SJSA1 (cell line): ENCODE results near the gene TGIF2. TPM values are rescaled to one million over a fixed set of nuclear protein-coding genes. Genes with fewer than 3 reads are reported as not detected.
"Not testable (repeated sequence)": the region's sequence is repeated elsewhere in the genome, so short reads cannot be mapped to it uniquely, and the experiment has no call there.

Experiments used
- DNase-seq, 2 experiments: peaks; one replicate each; pipeline ENCODE4 v3.0.0-alpha.2; 2015 to 2020; ENCODE audit warnings: low spot score in 2 of 2, low read depth in 1 of 2
- H3K27ac ChIP-seq: fragments of 250-450 bp; sonication (Bioruptor Pico); 2 replicates; pipeline ENCODE4 v1.5.1; 2020; ENCODE audit warnings: mild to moderate bottlenecking, moderate library complexity
- H3K27me3 ChIP-seq: fragments of 250-450 bp; sonication (Bioruptor Pico); replicated peaks from 2 replicates; pipeline ENCODE4 v1.5.1; 2020; ENCODE audit warnings: mild to moderate bottlenecking, moderate library complexity
- H3K36me3 ChIP-seq: fragments of 250-450 bp; sonication (Bioruptor Pico); 2 replicates; pipeline ENCODE4 v1.5.1; 2020; ENCODE audit warnings: mild to moderate bottlenecking
- H3K4me1 ChIP-seq: fragments of 250-450 bp; sonication (Bioruptor Pico); replicated peaks from 2 replicates; pipeline ENCODE4 v1.6.1; 2021; ENCODE audit warnings: mild to moderate bottlenecking
- H3K4me3 ChIP-seq: fragments of 250-450 bp; sonication (Bioruptor Pico); 2 replicates; pipeline ENCODE4 v1.5.1; 2020; ENCODE audit warnings: mild to moderate bottlenecking
- H3K9me3 ChIP-seq: fragments of 250-450 bp; sonication (Bioruptor Pico); replicated peaks from 2 replicates; pipeline ENCODE4 v1.5.1; 2020; ENCODE audit warnings: mild to moderate bottlenecking
- total RNA-seq: library from RNA; depleted of rRNA; stranded (reverse); fragments of >200 nt; shearing (Covaris generic); gene quantifications from 2 replicates; pipeline ENCODE4 v1.2.3, GENCODE V29; 2014

The TGIF2 gene
- total RNA-seq, 1 experiment from 2014 or later = 13.8 TPM

- Histone ChIP-seq H3K9me3 (0 out of 2 replicates have a peak, but pooled peaks cover 4% of the 10 kb centered on the region), H3K4me3 (no peak overlapping the region), H3K36me3 (peaks cover 40% of the 10 kb centered on the region), H3K27me3 (no peaks in the 10 kb centered on the region; the same call in 1 of the 2 replicates), H3K27ac (no peak overlapping the region), H3K4me1 (no peaks in the 10 kb centered on the region)
- DNase-seq = no peak
These were observed 22.6 kb upstream of the TGIF2 start for GRCh38 chr20:36550790-36551299.

- Histone ChIP-seq H3K36me3 (no peaks in the 10 kb centered on the region), H3K9me3 (0 out of 2 replicates have a peak, but pooled peaks cover 4% of the 10 kb centered on the region), H3K27me3 (no peaks in the 10 kb centered on the region; the same call in 1 of the 2 replicates), H3K27ac (no peak overlapping the region), H3K4me3 (no peak overlapping the region), H3K4me1 (no peaks in the 10 kb centered on the region)
- no peak for DNase-seq
These were observed 18.1 kb upstream of the TGIF2 start for GRCh38 chr20:36555248-36555647.

GRCh38 chr20:36562724-36563123 is 10.7 kb upstream of the TGIF2 start:
- H3K27ac ChIP-seq = no peak overlapping the region
- H3K27me3 ChIP-seq = no peaks in the 10 kb centered on the region
- H3K36me3 ChIP-seq = no peaks in the 10 kb centered on the region
- H3K4me1 ChIP-seq = no peaks in the 10 kb centered on the region
- DNase-seq = no peak
- H3K4me3 ChIP-seq = no peak overlapping the region
- no peaks in the 10 kb centered on the region for H3K9me3 ChIP-seq

GRCh38 chr20:36563374-36563773 is 10.0 kb upstream of the TGIF2 start:
- DNase-seq = no peak
- Histone ChIP-seq H3K27me3 (no peaks in the 10 kb centered on the region), H3K27ac (no peak overlapping the region), H3K9me3 (no peaks in the 10 kb centered on the region), H3K4me3 (no peak overlapping the region), H3K36me3 (no peaks in the 10 kb centered on the region), H3K4me1 (no peaks in the 10 kb centered on the region)

GRCh38 chr20:36564078-36564725 is 9.2 kb upstream of the TGIF2 start:
- not testable (repeated sequence) for H3K36me3 ChIP-seq, H3K27ac ChIP-seq, H3K4me3 ChIP-seq, DNase-seq, H3K4me1 ChIP-seq, H3K9me3 ChIP-seq, H3K27me3 ChIP-seq

- H3K4me1 ChIP-seq, H3K27me3 ChIP-seq, H3K9me3 ChIP-seq, H3K36me3 ChIP-seq, H3K4me3 ChIP-seq, DNase-seq, H3K27ac ChIP-seq: not testable (repeated sequence)
These were observed 8.7 kb upstream of the TGIF2 start for GRCh38 chr20:36564726-36565121.

GRCh38 chr20:36565520-36565919 is 7.9 kb upstream of the TGIF2 start:
- Histone ChIP-seq H3K36me3 (no peaks in the 10 kb centered on the region), H3K27ac (no peak overlapping the region), H3K4me3 (no peak overlapping the region), H3K4me1 (peaks cover 11% of the 10 kb centered on the region), H3K27me3 (no peaks in the 10 kb centered on the region), H3K9me3 (no peaks in the 10 kb centered on the region)
- DNase-seq = no peak

GRCh38 chr20:36569847-36570429 is 3.5 kb upstream of the TGIF2 start:
- Histone ChIP-seq H3K36me3 (peaks cover 4% of the 10 kb centered on the region; the same call in 1 of the 2 replicates), H3K4me3 (no peak overlapping the region), H3K27me3 (no peaks in the 10 kb centered on the region), H3K27ac (no peak overlapping the region), H3K9me3 (no peaks in the 10 kb centered on the region), H3K4me1 (peaks cover 24% of the 10 kb centered on the region)
- DNase-seq = peak in 1 of 2 experiments; percentile 52

- Histone ChIP-seq H3K4me1 (peaks cover 37% of the 10 kb centered on the region), H3K27ac (no peak overlapping the region), H3K4me3 (no peak overlapping the region), H3K36me3 (peaks cover 4% of the 10 kb centered on the region; the same call in 1 of the 2 replicates), H3K9me3 (no peaks in the 10 kb centered on the region), H3K27me3 (no peaks in the 10 kb centered on the region)
- no peak for DNase-seq
These were observed 1.6 kb upstream of the TGIF2 start for GRCh38 chr20:36571564-36572504.

- DNase-seq = no peak
- Histone ChIP-seq H3K27ac (peak overlapping the region; percentile 25), H3K9me3 (no peaks in the 10 kb centered on the region)
These were observed 695 bp upstream of the TGIF2 start for GRCh38 chr20:36572701-36573102.

GRCh38 chr20:36573798-36574365 is 485 bp downstream of the TGIF2 start:
- Histone ChIP-seq H3K27ac (peak overlapping the region; percentile 52), H3K27me3 (no peaks in the 10 kb centered on the region), H3K36me3 (peaks cover 4% of the 10 kb centered on the region), H3K9me3 (no peaks in the 10 kb centered on the region), H3K4me1 (peaks cover 37% of the 10 kb centered on the region), H3K4me3 (peak overlapping the region; percentile 70)
- peak in 1 of 2 experiments; percentile 49 for DNase-seq

More at GRCh38 chr20:36572701-36573102, 695 bp upstream of the TGIF2 start:
- Histone ChIP-seq H3K36me3 (peaks cover 4% of the 10 kb centered on the region; the same call in 1 of the 2 replicates), H3K27me3 (no peaks in the 10 kb centered on the region), H3K4me3 (peak overlapping the region; percentile 70), H3K4me1 (peaks cover 37% of the 10 kb centered on the region)

GRCh38 chr20:36574366-36575135 is 1.2 kb downstream of the TGIF2 start:
- Histone ChIP-seq H3K4me3 (peak overlapping the region; percentile 70), H3K9me3 (no peaks in the 10 kb centered on the region), H3K27ac (peak overlapping the region; percentile 33; the same call in 1 of the 2 replicates), H3K4me1 (peaks cover 33% of the 10 kb centered on the region), H3K27me3 (no peaks in the 10 kb centered on the region), H3K36me3 (peaks cover 7% of the 10 kb centered on the region)
- DNase-seq = peak; percentile 65

GRCh38 chr20:36576081-36576445 is 2.7 kb downstream of the TGIF2 start:
- Histone ChIP-seq H3K4me1 (peaks cover 26% of the 10 kb centered on the region), H3K4me3 (no peak overlapping the region), H3K27me3 (no peaks in the 10 kb centered on the region), H3K36me3 (peaks cover 18% of the 10 kb centered on the region), H3K9me3 (no peaks in the 10 kb centered on the region), H3K27ac (no peak overlapping the region)
- DNase-seq = no peak
